HCT116 (cell line): ENCODE data around the gene RAPGEF6. TPM values are rescaled to one million over a fixed set of nuclear protein-coding genes. Genes with fewer than 3 reads are reported as not detected.

ENCODE experiments used
- ATAC-seq: fragments of 200-7000 bp; cut with Tn5 transposase; 2 replicates; pipeline ENCODE4 v1.9.1; 2020; ENCODE audit warnings: mild to moderate bottlenecking, moderate library complexity
- BruUV-seq: library from RNA; stranded (reverse); fragments of 400-500 nt; replicated peaks from 2 replicates; lab custom pipeline; 2021; lab: Mats Ljungman, UMichigan
- CTCF ChIA-PET: fragments of 300-600 bp; sonication (Branson Sonifier 250); formaldehyde crosslinking; loops from one replicate; lab custom pipeline; 2021; ENCODE audit warnings: antibody characterized with exemption; lab: Charles Lee
- POLR2A ChIA-PET: fragments of 300-600, 350-600 bp; sonication (Branson Sonifier 250); formaldehyde crosslinking; loops from one replicate; lab custom pipeline; 2021; ENCODE audit warnings: antibody characterized with exemption; lab: Charles Lee
- RAD21 ChIA-PET, 2 experiments: fragments of 300-600 bp; sonication (Branson Sonifier 250); formaldehyde crosslinking; loops; one replicate each; lab custom pipeline; 2023; ENCODE audit warnings: low total read pairs in 2 of 2; ENCODE audit not compliant: uncharacterized antibody in 2 of 2, unreplicated experiment in 2 of 2, low non-redundant PET in 1 of 2; lab: Charles Lee
- DNase-seq: peaks from one replicate; pipeline ENCODE4 v3.0.0-alpha.2; 2010; ENCODE audit warnings: low read depth, low spot score
- H2AFZ ChIP-seq: fragments of 200-600 bp; shearing (Covaris generic), sonication (generic); 2 replicates; pipeline ENCODE4 v1.6.1; 2017; ENCODE audit warnings: low read depth, mixed run types, mixed read lengths, antibody characterized with exemption, low read length; ENCODE audit not compliant: poor library complexity, severe bottlenecking
- H3K27ac ChIP-seq: 2 replicates; pipeline ENCODE4 v1.5.1; 2012; ENCODE audit warnings: low read depth, low read length
- H3K27me3 ChIP-seq: fragments of 200-600 bp; sonication (generic); 2 replicates; pipeline ENCODE4 v1.6.1; 2016; ENCODE audit warnings: mixed run types, low read length, mixed read lengths; ENCODE audit not compliant: insufficient read depth
- H3K36me3 ChIP-seq, 2 experiments: fragments of 200-500 bp in 1 of 2; fragments of 200-600 bp in 1 of 2; sonication (Bioruptor generic) in 1 of 2; sonication (generic) in 1 of 2; 2 replicates each; pipeline versions ENCODE4 v1.5.1 to v1.6.1; 2014 to 2016; ENCODE audit warnings: low read length in 2 of 2, inconsistent platforms in 1 of 2, mixed read lengths in 1 of 2, mixed run types in 1 of 2; ENCODE audit not compliant: insufficient read depth in 2 of 2, control insufficient read depth in 1 of 2
- H3K4me1 ChIP-seq, 2 experiments: fragments of 200-600 bp in 1 of 2; sonication (generic) in 1 of 2; 2 replicates each; pipeline versions ENCODE4 v1.5.1 to v1.6.1; 2012 to 2017; ENCODE audit warnings: low read length in 2 of 2, inconsistent platforms in 1 of 2, mild to moderate bottlenecking in 1 of 2, mixed read lengths in 1 of 2, mixed run types in 1 of 2, moderate library complexity in 1 of 2; ENCODE audit not compliant: insufficient read depth in 2 of 2, control insufficient read depth in 1 of 2
- H3K4me2 ChIP-seq: fragments of 200-600 bp; sonication (generic); 2 replicates; pipeline ENCODE4 v1.6.1; 2017; ENCODE audit warnings: mixed run types, low read length, mixed read lengths
- H3K4me3 ChIP-seq, 2 experiments: fragments of 200-600 bp in 1 of 2; sonication (generic) in 1 of 2; replicated peaks in 1 of 2; 2 replicates each; pipeline ENCODE4 v1.5.1; 2011 to 2016; ENCODE audit warnings: low read length in 2 of 2, control low read depth in 1 of 2, low read depth in 1 of 2, mild to moderate bottlenecking in 1 of 2, mixed read lengths in 1 of 2, mixed run types in 1 of 2
- H3K79me2 ChIP-seq: fragments of 200-600 bp; sonication (generic); 2 replicates; pipeline ENCODE4 v1.6.1; 2017; ENCODE audit warnings: mild to moderate bottlenecking, mixed run types, low read length, moderate library complexity, mixed read lengths; ENCODE audit not compliant: insufficient read depth
- H3K9ac ChIP-seq: fragments of 200-600 bp; sonication (generic); 2 replicates; pipeline ENCODE4 v1.6.1; 2016; ENCODE audit warnings: low read length, mixed read lengths
- H3K9me2 ChIP-seq: fragments of 200-600 bp; sonication (generic), shearing (Covaris generic); 2 replicates; pipeline ENCODE4 v1.6.1; 2017; ENCODE audit warnings: mixed run types, mild to moderate bottlenecking, moderate library complexity; ENCODE audit not compliant: insufficient read depth
- H3K9me3 ChIP-seq, 2 experiments: fragments of 200-500 bp in 1 of 2; fragments of 200-600 bp in 1 of 2; sonication (Bioruptor generic) in 1 of 2; sonication (generic) in 1 of 2; 2 replicates each; pipeline ENCODE4 v1.6.1; 2014 to 2017; ENCODE audit warnings: low read length in 2 of 2, mixed read lengths in 2 of 2, inconsistent platforms in 1 of 2, low read depth in 1 of 2, mild to moderate bottlenecking in 1 of 2, mixed run types in 1 of 2, moderate library complexity in 1 of 2; ENCODE audit not compliant: control insufficient read depth in 1 of 2, insufficient read depth in 1 of 2
- H4K20me1 ChIP-seq: fragments of 200-600 bp; sonication (generic), shearing (Covaris generic); 2 replicates; pipeline ENCODE4 v1.6.1; 2017; ENCODE audit warnings: mixed run types, mild to moderate bottlenecking, moderate library complexity; ENCODE audit not compliant: insufficient read depth
- ATF3 ChIP-seq: IDR thresholded peaks from 2 replicates; pipeline ENCODE4 v1.6.1; 2012
- CBX3 ChIP-seq: IDR thresholded peaks from 2 replicates; pipeline ENCODE4 v1.6.1; 2012; ENCODE audit warnings: low read depth
- CEBPB ChIP-seq: IDR thresholded peaks from 2 replicates; pipeline ENCODE4 v1.6.1; 2012; ENCODE audit warnings: low read depth
- EGR1 ChIP-seq: IDR thresholded peaks from 2 replicates; pipeline ENCODE4 v1.6.1; 2012; ENCODE audit warnings: low read depth
- ELF1 ChIP-seq: IDR thresholded peaks from 2 replicates; pipeline ENCODE4 v1.6.1; 2012; ENCODE audit warnings: low read depth, borderline replicate concordance
- FOSL1 ChIP-seq: IDR thresholded peaks from 2 replicates; pipeline ENCODE4 v1.6.1; 2012; ENCODE audit warnings: low read depth
- JUND ChIP-seq: IDR thresholded peaks from 2 replicates; pipeline ENCODE4 v1.6.1; 2012
- MAX ChIP-seq: IDR thresholded peaks from 2 replicates; pipeline ENCODE4 v1.6.1; 2012
- POLR2AphosphoS5 ChIP-seq: IDR thresholded peaks from 2 replicates; pipeline ENCODE4 v1.6.1; 2011; ENCODE audit warnings: mild to moderate bottlenecking, low read depth, low read length, moderate library complexity
- RAD21 ChIP-seq: IDR thresholded peaks from 2 replicates; pipeline ENCODE4 v1.6.1; 2012; ENCODE audit warnings: low read depth, mild to moderate bottlenecking
- REST ChIP-seq: IDR thresholded peaks from 2 replicates; pipeline ENCODE4 v1.6.1; 2012; ENCODE audit warnings: low read depth
- SP1 ChIP-seq: IDR thresholded peaks from 2 replicates; pipeline ENCODE4 v1.6.1; 2012; ENCODE audit warnings: low read depth
- SRF ChIP-seq: IDR thresholded peaks from 2 replicates; pipeline ENCODE4 v1.6.1; 2012; ENCODE audit warnings: low read depth
- YY1 ChIP-seq: IDR thresholded peaks from 2 replicates; pipeline ENCODE4 v1.6.1; 2011; ENCODE audit warnings: low read length, low read depth, moderate library complexity, mild to moderate bottlenecking; ENCODE audit not compliant: insufficient replicate concordance; ENCODE audit errors: extremely low read depth
- ZBTB33 ChIP-seq: IDR thresholded peaks from 2 replicates; pipeline ENCODE4 v1.6.1; 2011; ENCODE audit warnings: mild to moderate bottlenecking, low read length, moderate library complexity; ENCODE audit not compliant: insufficient replicate concordance; ENCODE audit errors: extremely low read depth
- ZFX ChIP-seq: fragments of 450-650 bp; IDR thresholded peaks from 2 replicates; pipeline ENCODE4 v1.6.1; 2017
- ZNF274 ChIP-seq: fragments of 200-500 bp; sonication (Bioruptor generic); IDR thresholded peaks from 2 replicates; pipeline ENCODE4 v1.6.1; 2014; ENCODE audit warnings: mild to moderate bottlenecking, low read depth, low read length, inconsistent platforms
- intact Hi-C: fragments of 100-400 bp; cut with micrococcal nuclease; formaldehyde crosslinking; loops from 2 replicates; pipeline ENCODE4 v1.10.0; 2022
- total RNA-seq: library from RNA; stranded (reverse); gene quantifications from one replicate; pipeline ENCODE4 v1.2.1, GENCODE V29; 2021; ENCODE audit not compliant: unreplicated experiment

RAPGEF6 gene
- total RNA-seq, 1 experiment from 2014 or later = 18.4 TPM

- TF ChIP-seq POLR2AphosphoS5 = no peak
- TF ChIP-seq MAX = no peak
- TF ChIP-seq YY1 = no peak
- TF ChIP-seq EGR1 = no peak
- no peak for TF ChIP-seq CEBPB
- no peak for TF ChIP-seq ZBTB33
- TF ChIP-seq JUND = no peak
- no peak for TF ChIP-seq CBX3
- ChIA-PET POLR2A (no interaction called here), CTCF (no interaction called here), RAD21 (no interaction called here)
- BruUV-seq = no TSS peak
- Histone ChIP-seq H2AFZ (no peak overlapping the region), H3K4me2 (no peak overlapping the region), H3K9me2 (no peaks in the 10 kb centered on the region), H4K20me1 (no peaks in the 10 kb centered on the region), H3K79me2 (no peaks in the 10 kb centered on the region), H3K27me3 (no peaks in the 10 kb centered on the region), H3K4me3 (no peak overlapping the region), H3K27ac (no peak overlapping the region), H3K36me3 (peaks cover 17 to 23% of the 10 kb centered on the region in 2 experiments; a peak in 3 of 4 replicates), H3K9ac (no peak overlapping the region), H3K4me1 (no peaks in the 10 kb centered on the region), H3K9me3 (no peaks in the 10 kb centered on the region)
- DNase-seq = no peak
- ATAC-seq = no peak
- intact Hi-C loops = no loop called here
These were observed 204.2 kb downstream of the RAPGEF6 start for GRCh38 chr5:131430794-131431193.

GRCh38 chr5:131426011-131426410 is 209.0 kb downstream of the RAPGEF6 start:
- ATAC-seq = no peak
- Histone ChIP-seq H3K27ac (no peak overlapping the region), H2AFZ (no peak overlapping the region), H3K9ac (no peak overlapping the region), H3K27me3 (no peaks in the 10 kb centered on the region), H4K20me1 (no peaks in the 10 kb centered on the region), H3K4me3 (no peak overlapping the region), H3K79me2 (no peaks in the 10 kb centered on the region), H3K4me2 (no peak overlapping the region), H3K9me2 (no peaks in the 10 kb centered on the region), H3K9me3 (no peaks in the 10 kb centered on the region), H3K4me1 (no peaks in the 10 kb centered on the region), H3K36me3 (peaks cover 10 to 11% of the 10 kb centered on the region in 2 experiments; a peak in 2 of 4 replicates)
- CTCF ChIA-PET = interaction anchor here (1.6 kb wide), 1 partner anchor 582 kb away, joined by 4 read pairs; no protein-coding TSS in a partner anchor
- POLR2A ChIA-PET = no interaction called here
- no peak for DNase-seq
- BruUV-seq = no TSS peak
- RAD21 ChIA-PET = no interaction called here
- intact Hi-C loops = no loop called here
- no peak for TF ChIP-seq JUND
- no peak for TF ChIP-seq REST
- no peak for TF ChIP-seq SRF
- no peak for TF ChIP-seq ELF1
- TF ChIP-seq CEBPB = no peak
- TF ChIP-seq ZFX = no peak
- TF ChIP-seq ZNF274 = no peak
- no peak for TF ChIP-seq ATF3
- no peak for TF ChIP-seq SP1
- no peak for TF ChIP-seq RAD21
- TF ChIP-seq CBX3 = no peak
- TF ChIP-seq FOSL1 = no peak
